K562 (cell line): ENCODE results near the gene CD44. TPM values are rescaled to one million over a fixed set of nuclear protein-coding genes. Genes with fewer than 3 reads are reported as not detected.

ENCODE experiments used
- ATAC-seq: fragments of 200-7000 bp; cut with Tn5 transposase; 3 replicates; pipeline ENCODE4 v1.9.1; 2020; ENCODE audit warnings: moderate library complexity
- BruUV-seq: library from RNA; stranded (reverse); fragments of 400-500 nt; replicated peaks from 2 replicates; lab custom pipeline; 2021; lab: Mats Ljungman, UMichigan
- CTCF ChIA-PET: fragments of 300-600 bp; formaldehyde crosslinking; extraction: SDS; loops from one replicate; lab custom pipeline; 2021; ENCODE audit warnings: low intra/inter-chr PET ratio; lab: Yijun Ruan, JAX
- POLR2A ChIA-PET: fragments of 300-600, 350-650 bp; sonication (Branson Sonifier 250); formaldehyde crosslinking; extraction: SDS; loops from one replicate; lab custom pipeline; 2021; ENCODE audit warnings: antibody characterized with exemption, inconsistent platforms; lab: Yijun Ruan, JAX
- DNase-seq, 4 experiments: peaks; one replicate each; pipeline versions ENCODE4 v3.0.0 to v3.0.0-alpha.2; 2011 to 2018; ENCODE audit warnings: low spot score in 3 of 4, mixed read lengths in 3 of 4; ENCODE audit errors: extremely low read depth in 1 of 4
- FAIRE-seq: peaks from 2 replicates; lab custom pipeline; 2011; peaks lifted over from hg19 to GRCh38; lab: Jason Lieb, UNC
- H2AFZ ChIP-seq: 2 replicates; pipeline ENCODE4 v1.6.0; 2011; ENCODE audit warnings: low read depth, low read length, control low read depth, inconsistent platforms
- H3K27ac ChIP-seq: fragments of 200-600 bp; 3 replicates; pipeline ENCODE4 v1.8.0; 2011; ENCODE audit warnings: low read depth, mild to moderate bottlenecking, control low read depth, inconsistent platforms, low read length, moderate library complexity, mixed read lengths; ENCODE audit errors: extremely low read depth
- H3K27me3 ChIP-seq, 2 experiments: fragments of 300-600 bp in 1 of 2; 2 replicates in 1 of 2; 3 replicates in 1 of 2; pipeline versions ENCODE4 v1.6.0 to v1.8.0; 2011; ENCODE audit warnings: inconsistent platforms in 2 of 2, low read length in 2 of 2, mild to moderate bottlenecking in 1 of 2, mixed read lengths in 1 of 2, moderate library complexity in 1 of 2; ENCODE audit not compliant: control insufficient read depth in 2 of 2, insufficient read depth in 2 of 2
- H3K36me3 ChIP-seq: fragments of 300-600 bp; 3 replicates; pipeline ENCODE4 v1.8.0; 2011; ENCODE audit warnings: mild to moderate bottlenecking, low read length, inconsistent platforms; ENCODE audit not compliant: control insufficient read depth, insufficient read depth
- H3K4me1 ChIP-seq, 2 experiments: fragments of 200-600 bp in 1 of 2; replicated peaks in 1 of 2; 2 replicates in 1 of 2; 3 replicates in 1 of 2; pipeline versions ENCODE4 v1.5.1 to v1.8.0; 2011; ENCODE audit warnings: inconsistent platforms in 2 of 2, low read length in 2 of 2, mild to moderate bottlenecking in 1 of 2, mixed read lengths in 1 of 2, moderate library complexity in 1 of 2; ENCODE audit not compliant: control insufficient read depth in 2 of 2, insufficient read depth in 2 of 2
- H3K4me2 ChIP-seq: 2 replicates; pipeline ENCODE4 v1.6.1; 2011; ENCODE audit warnings: low read length, control low read depth, inconsistent platforms, mixed read lengths; ENCODE audit not compliant: insufficient read depth
- H3K4me3 ChIP-seq: fragments of 200-600 bp; sonication (generic), shearing (Covaris generic); 2 replicates; pipeline ENCODE4 v1.5.1; 2016; ENCODE audit warnings: control low read depth, inconsistent platforms
- H3K79me2 ChIP-seq: fragments of 200-600 bp; 3 replicates; pipeline ENCODE4 v1.8.0; 2011; ENCODE audit warnings: low read length, inconsistent platforms; ENCODE audit not compliant: control insufficient read depth, insufficient read depth
- H3K9ac ChIP-seq, 2 experiments: 2 replicates each; pipeline versions ENCODE4 v1.6.0 to v1.6.1; 2011; ENCODE audit warnings: low read depth in 2 of 2, low read length in 2 of 2, control low read depth in 1 of 2, inconsistent platforms in 1 of 2, mild to moderate bottlenecking in 1 of 2, mixed read lengths in 1 of 2; ENCODE audit not compliant: insufficient read depth in 1 of 2
- H3K9me1 ChIP-seq: one replicate; pipeline ENCODE4 v1.6.0; 2011; ENCODE audit warnings: inconsistent platforms, mild to moderate bottlenecking, low read length, moderate library complexity; ENCODE audit not compliant: control insufficient read depth, insufficient read depth
- H3K9me3 ChIP-seq: replicated peaks from 2 replicates; pipeline ENCODE4 v1.5.1; 2011; ENCODE audit warnings: low read depth, low read length, inconsistent platforms; ENCODE audit not compliant: control insufficient read depth, insufficient read depth
- H4K20me1 ChIP-seq: replicated peaks from 2 replicates; pipeline ENCODE4 v1.6.1; 2011; ENCODE audit warnings: low read length, inconsistent platforms, mixed read lengths; ENCODE audit not compliant: control insufficient read depth, insufficient read depth
- CBFA2T3 ChIP-seq: fragments of 450-650 bp; IDR thresholded peaks from 2 replicates; pipeline ENCODE4 v1.6.1; 2017
- CCAR2 ChIP-seq: fragments of 200-400 bp; formaldehyde crosslinking; IDR thresholded peaks from 2 replicates; pipeline ENCODE4 v1.6.1; 2017; ENCODE audit warnings: mild to moderate bottlenecking, low read depth, low read length
- ERF ChIP-seq: fragments of 450-650 bp; formaldehyde crosslinking; IDR thresholded peaks from 2 replicates; pipeline ENCODE4 v1.4.0; 2020; ENCODE audit warnings: mild to moderate bottlenecking, mixed read lengths
- ETV1 ChIP-seq: fragments of 450-650 bp; conservative IDR thresholded peaks from 2 replicates; pipeline ENCODE4 v1.6.1; 2016; ENCODE audit warnings: missing genetic modification characterization, control low read depth, low read depth, missing compliant biosample characterization
- GABPB1 ChIP-seq: sonication (generic); formaldehyde crosslinking; IDR thresholded peaks from 2 replicates; pipeline ENCODE4 v1.8.0; 2022; ENCODE audit warnings: mild to moderate bottlenecking, missing genetic modification reagents
- KAT2B ChIP-seq: IDR thresholded peaks from one replicate; pipeline ENCODE4 v1.6.1; 2012; ENCODE audit warnings: low read depth, mild to moderate bottlenecking, control low read depth, inconsistent platforms, low read length, moderate library complexity
- MAFG ChIP-seq: fragments of 450-650 bp; conservative IDR thresholded peaks from 2 replicates; pipeline ENCODE4 v1.6.1; 2016; ENCODE audit warnings: missing genetic modification characterization, missing compliant biosample characterization
- MECOM ChIP-seq: fragments of 250-450 bp; sonication (Bioruptor Pico); IDR thresholded peaks from 2 replicates; pipeline ENCODE4 v1.8.0; 2022; ENCODE audit warnings: inconsistent platforms
- MEF2D ChIP-seq: conservative IDR thresholded peaks from 2 replicates; pipeline ENCODE4 v1.6.1; 2016; ENCODE audit warnings: low read depth, missing genetic modification characterization, missing compliant biosample characterization
- SMARCA5 ChIP-seq: fragments of 450-650 bp; IDR thresholded peaks from 2 replicates; pipeline ENCODE4 v1.6.1; 2016
- SRF ChIP-seq, 2 experiments: fragments of 250-450, 450-650 bp in 1 of 2; sonication (Bioruptor Pico) in 1 of 2; sonication (generic) in 1 of 2; formaldehyde crosslinking; IDR thresholded peaks; 2 replicates each; pipeline versions ENCODE4 v1.5.0 to v1.5.1; 2020 to 2022; ENCODE audit warnings: mild to moderate bottlenecking in 1 of 2, missing genetic modification reagents in 1 of 2
- ZKSCAN1 ChIP-seq: fragments of 150-350 bp; IDR thresholded peaks from 2 replicates; pipeline ENCODE4 v1.6.1; 2016; ENCODE audit warnings: low read depth, low read length
- ZNF121 ChIP-seq: sonication (generic); formaldehyde crosslinking; conservative IDR thresholded peaks from 2 replicates; pipeline ENCODE4 v1.8.0; 2022; ENCODE audit warnings: missing genetic modification reagents
- ZNF175 ChIP-seq: fragments of 200-800 bp; sonication (Bioruptor generic); IDR thresholded peaks from 2 replicates; pipeline ENCODE4 v1.6.1; 2016; ENCODE audit warnings: low read depth, mild to moderate bottlenecking, missing genetic modification characterization, missing compliant biosample characterization
- ZNF384 ChIP-seq: IDR thresholded peaks from 2 replicates; pipeline ENCODE4 v1.6.1; 2012; ENCODE audit warnings: low read depth, low read length, improper control_type of control experiment
- WGBS: fragments of 100-300 bp; shearing (Covaris generic); methylation state at CpG from one replicate; pipeline ENCODE4 v1.1.6; 2016; ENCODE audit warnings: low coverage, mixed read lengths; ENCODE audit not compliant: insufficient coverage; ENCODE audit errors: missing lambda C conversion rate; 5-methylcytosine and 5-hydroxymethylcytosine counted together
- in situ Hi-C: fragments of 300-500 bp; cut with MboI; formaldehyde crosslinking; loops from 4 replicates; pipeline ENCODE4 v1.15.0; 2018; ENCODE audit warnings: inconsistent platforms, mixed read lengths
- intact Hi-C: fragments of 100-400 bp; cut with micrococcal nuclease; formaldehyde crosslinking; loops from 2 replicates; pipeline ENCODE4 v1.14.2; 2022
- polyA plus RNA-seq, 8 experiments: library from polyadenylated mRNA; depleted of rRNA in 4 of 8; stranded (reverse) in 5 of 8; unstranded in 3 of 8; fragments of >200 nt; fragmentation: Nextera tagmentation in 2 of 8; fragmentation: Illumina TruSeq in 1 of 8; extraction: Ambion mirVana in 2 of 8; extraction: Trizol in 1 of 8; gene quantifications; 2 replicates each; pipeline versions ENCODE4 v1.2.1 to v1.2.3, GENCODE V29; 2011 to 2014; ENCODE audit warnings: inconsistent platforms in 1 of 8, missing spikeins in 1 of 8
- total RNA-seq, 7 experiments: library from RNA; depleted of rRNA in 6 of 7; stranded (reverse); fragments of >200 nt in 6 of 7; fragmentation: Illumina TruSeq in 2 of 7; extraction: Trizol in 2 of 7; gene quantifications; 2 replicates each; pipeline versions ENCODE4 v1.2.1 to v1.2.3, GENCODE V29; 2011 to 2021; ENCODE audit warnings: low replicate concordance in 1 of 7
- TF ChIP-seq, protein P1 (sequence below): sonication (generic); formaldehyde crosslinking; IDR thresholded peaks from 2 replicates; pipeline ENCODE4 v1.9.0; 2022; ENCODE audit warnings: mild to moderate bottlenecking, missing genetic modification reagents
- TF ChIP-seq, protein P2 (sequence below): fragments of 450-650 bp; IDR thresholded peaks from 2 replicates; pipeline ENCODE4 v1.6.1; 2014; ENCODE audit warnings: low read depth, mild to moderate bottlenecking, moderate library complexity, borderline replicate concordance
- TF ChIP-seq, protein P3 (sequence below): fragments of 250-450 bp; sonication (Bioruptor Pico); IDR thresholded peaks from 2 replicates; pipeline ENCODE4 v1.4.0; 2020

CD44 gene
- total and polyA plus RNA-seq, 9 of the 15 experiments (the other 6 are each of a cell fraction or from before 2014, with no cell fraction given) = 1.2 to 13.9 (median 3.0) TPM

DNA sequence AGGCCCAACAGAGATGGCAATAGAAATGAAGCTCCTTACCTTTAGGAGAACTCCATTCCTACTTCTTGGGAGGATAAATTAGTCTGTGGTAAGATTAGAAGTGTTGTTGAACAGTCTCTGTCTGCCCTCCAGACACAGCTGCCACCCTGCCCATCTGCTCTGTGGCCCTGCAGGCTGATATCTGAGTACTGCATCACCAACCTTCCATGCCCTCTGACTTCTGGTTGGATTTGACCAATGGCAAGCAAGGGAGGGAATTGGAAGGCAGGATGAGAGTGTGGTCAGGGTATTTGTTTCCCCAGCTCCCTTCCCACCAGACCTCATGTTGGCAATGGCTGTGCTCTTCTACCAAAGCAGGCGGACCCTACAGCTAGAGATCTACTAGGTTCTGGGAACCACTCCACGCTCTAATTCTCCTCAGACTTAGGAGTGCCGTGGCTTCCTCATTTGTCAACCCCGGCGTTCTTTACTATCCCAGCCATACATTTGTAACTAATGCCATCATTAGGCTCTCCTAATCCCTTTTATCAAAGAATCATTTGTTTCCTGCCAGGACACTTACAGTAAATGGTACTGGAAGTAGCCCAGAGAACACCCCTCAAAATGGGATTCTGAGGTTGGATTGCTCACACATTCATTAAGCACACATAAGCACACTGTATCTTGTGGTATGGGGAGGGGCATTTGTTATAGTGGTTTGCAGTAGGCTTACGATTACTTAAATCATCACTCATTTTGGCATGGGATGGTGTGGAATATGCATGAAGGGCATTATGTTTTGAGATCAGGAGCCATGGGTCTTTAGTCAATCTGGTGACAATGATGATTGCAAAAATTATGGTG lies 35.4 kb upstream of the CD44 start (continued):
- no peak for TF ChIP-seq GABPB1 (CRISPR knock-in tag)

DNA sequence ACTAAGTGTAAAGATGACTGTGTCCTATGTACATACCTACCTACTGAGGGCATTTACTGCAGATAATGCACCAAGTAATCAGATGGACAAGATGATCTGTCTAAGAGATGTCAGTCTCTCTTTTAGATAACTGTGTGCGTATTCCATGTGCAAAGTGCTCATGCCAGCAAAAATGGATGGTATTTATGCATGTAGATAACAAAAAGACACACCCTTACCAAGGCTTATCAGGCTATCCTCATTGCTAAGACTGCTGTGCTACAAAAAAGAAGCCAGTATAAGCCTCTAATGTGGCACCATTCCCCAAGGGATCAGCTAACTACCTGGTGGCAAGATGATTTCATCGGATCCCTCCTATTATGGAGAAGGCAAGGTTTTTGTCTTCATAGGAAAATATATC lies 34.3 kb upstream of the CD44 start:
- no peak for FAIRE-seq
- 0% methylated on average over 2 of the region's 2 CpGs for WGBS

More for the DNA sequence above, 34.3 kb upstream of the CD44 start:
- DNase-seq = no peak
- Histone ChIP-seq H2AFZ (no peak overlapping the region), H3K79me2 (no peaks in the 10 kb centered on the region), H3K4me2 (no peak overlapping the region), H4K20me1 (no peaks in the 10 kb centered on the region), H3K27ac (no peak overlapping the region), H3K9ac (no peak overlapping the region), H3K9me3 (no peaks in the 10 kb centered on the region), H3K4me1 (peaks cover 0 to under 1% of the 10 kb centered on the region in 2 experiments; a peak in 1 of 5 replicates), H3K27me3 (no peaks in the 10 kb centered on the region; a peak in 1 of 5 replicates), H3K4me3 (no peak overlapping the region), H3K9me1 (no peaks in the 10 kb centered on the region), H3K36me3 (no peaks in the 10 kb centered on the region)
- in situ Hi-C loops (no loop called here), intact Hi-C loops (no loop called here)
- no peak for ATAC-seq
- BruUV-seq = no TSS peak
- ChIA-PET CTCF (no interaction called here), POLR2A (no interaction called here)
- TF ChIP-seq GABPB1 (CRISPR knock-in tag) (no peak), KAT2B (no peak), ETV1 (tag) (no peak), ZNF384 (no peak), ZNF175 (CRISPR knock-in tag) (no peak), MECOM (CRISPR knock-in tag) (no peak), CCAR2 (no peak), ZKSCAN1 (no peak), ERF (CRISPR knock-in tag) (no peak), MEF2D (tag) (no peak), SRF (CRISPR knock-in tag; IDR thresholded peaks at IDR 0.05) (no peak), ZNF121 (CRISPR knock-in tag) (no peak), MAFG (tag) (0 out of 2 replicates have a peak, but pooled peaks have one; percentile 24), CBFA2T3 (0 out of 2 replicates have a peak, but pooled peaks have one; percentile 17), SMARCA5 (no peak)
- TF ChIP-seq, protein P1, sequence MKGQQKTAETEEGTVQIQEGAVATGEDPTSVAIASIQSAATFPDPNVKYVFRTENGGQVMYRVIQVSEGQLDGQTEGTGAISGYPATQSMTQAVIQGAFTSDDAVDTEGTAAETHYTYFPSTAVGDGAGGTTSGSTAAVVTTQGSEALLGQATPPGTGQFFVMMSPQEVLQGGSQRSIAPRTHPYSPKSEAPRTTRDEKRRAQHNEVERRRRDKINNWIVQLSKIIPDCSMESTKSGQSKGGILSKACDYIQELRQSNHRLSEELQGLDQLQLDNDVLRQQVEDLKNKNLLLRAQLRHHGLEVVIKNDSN (CRISPR knock-in tag) = no peak
- TF ChIP-seq, protein P2, sequence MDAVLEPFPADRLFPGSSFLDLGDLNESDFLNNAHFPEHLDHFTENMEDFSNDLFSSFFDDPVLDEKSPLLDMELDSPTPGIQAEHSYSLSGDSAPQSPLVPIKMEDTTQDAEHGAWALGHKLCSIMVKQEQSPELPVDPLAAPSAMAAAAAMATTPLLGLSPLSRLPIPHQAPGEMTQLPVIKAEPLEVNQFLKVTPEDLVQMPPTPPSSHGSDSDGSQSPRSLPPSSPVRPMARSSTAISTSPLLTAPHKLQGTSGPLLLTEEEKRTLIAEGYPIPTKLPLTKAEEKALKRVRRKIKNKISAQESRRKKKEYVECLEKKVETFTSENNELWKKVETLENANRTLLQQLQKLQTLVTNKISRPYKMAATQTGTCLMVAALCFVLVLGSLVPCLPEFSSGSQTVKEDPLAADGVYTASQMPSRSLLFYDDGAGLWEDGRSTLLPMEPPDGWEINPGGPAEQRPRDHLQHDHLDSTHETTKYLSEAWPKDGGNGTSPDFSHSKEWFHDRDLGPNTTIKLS = no peak
- TF ChIP-seq, protein P3, sequence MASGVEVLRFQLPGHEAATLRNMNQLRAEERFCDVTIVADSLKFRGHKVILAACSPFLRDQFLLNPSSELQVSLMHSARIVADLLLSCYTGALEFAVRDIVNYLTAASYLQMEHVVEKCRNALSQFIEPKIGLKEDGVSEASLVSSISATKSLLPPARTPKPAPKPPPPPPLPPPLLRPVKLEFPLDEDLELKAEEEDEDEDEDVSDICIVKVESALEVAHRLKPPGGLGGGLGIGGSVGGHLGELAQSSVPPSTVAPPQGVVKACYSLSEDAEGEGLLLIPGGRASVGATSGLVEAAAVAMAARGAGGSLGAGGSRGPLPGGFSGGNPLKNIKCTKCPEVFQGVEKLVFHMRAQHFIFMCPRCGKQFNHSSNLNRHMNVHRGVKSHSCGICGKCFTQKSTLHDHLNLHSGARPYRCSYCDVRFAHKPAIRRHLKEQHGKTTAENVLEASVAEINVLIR (CRISPR knock-in tag) = no peak
